Measurements from ENCODE around the gene CCN5.

CCN5 gene

DNA sequence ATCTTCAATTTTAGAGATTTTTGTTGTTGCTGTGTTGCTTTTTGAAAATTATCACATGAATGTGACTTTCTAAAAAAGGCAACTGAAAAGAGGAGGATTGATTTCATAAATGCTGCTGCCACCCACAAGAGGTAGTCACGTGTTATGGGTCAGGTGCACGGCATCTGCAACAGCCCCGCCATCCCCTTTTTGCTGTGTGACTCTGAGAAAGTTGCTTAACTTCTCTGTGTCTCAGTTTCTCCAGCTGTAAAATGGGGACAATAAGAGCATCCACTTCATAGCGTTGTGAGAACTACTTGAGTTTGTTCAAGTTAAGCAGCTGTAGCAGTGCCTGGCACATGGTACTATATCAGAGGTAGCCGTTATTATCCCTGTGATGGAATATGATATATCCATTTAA is 10.7 kb downstream of the CCN5 start:
- H3K9ac ChIP-seq (ENCODE audit: low read length), result no peak overlapping the region
- H3K4me3 ChIP-seq (ENCODE audit: insufficient read depth, low read length, poor library complexity, severe bottlenecking), result no peak overlapping the region
- no peaks in the 10 kb centered on the region for H3K9me3 ChIP-seq (ENCODE audit: insufficient read depth, low read length)
- no peaks in the 10 kb centered on the region for H3F3A ChIP-seq (ENCODE audit: insufficient read depth)
- no peaks in the 10 kb centered on the region for H3K9me2 ChIP-seq (replicated peaks; ENCODE audit: insufficient read depth, low read length)
- no peak overlapping the region for H2AFZ ChIP-seq (ENCODE audit: low read depth, low read length, severe bottlenecking)
- H3K79me2 ChIP-seq (ENCODE audit: insufficient read depth, low read length), result no peaks in the 10 kb centered on the region
- H3K27me3 ChIP-seq (ENCODE audit: low read length), result no peaks in the 10 kb centered on the region
- no peak overlapping the region for H3K4me2 ChIP-seq (ENCODE audit: low read depth, low read length, poor library complexity, severe bottlenecking)
- H4K20me1 ChIP-seq (ENCODE audit: low read depth, low read length), result no peaks in the 10 kb centered on the region
- H3K36me3 ChIP-seq (ENCODE audit: low read length), result no peaks in the 10 kb centered on the region
- H3K27ac ChIP-seq (ENCODE audit: low read depth, low read length), result no peak overlapping the region
- TF ChIP-seq, protein P1, sequence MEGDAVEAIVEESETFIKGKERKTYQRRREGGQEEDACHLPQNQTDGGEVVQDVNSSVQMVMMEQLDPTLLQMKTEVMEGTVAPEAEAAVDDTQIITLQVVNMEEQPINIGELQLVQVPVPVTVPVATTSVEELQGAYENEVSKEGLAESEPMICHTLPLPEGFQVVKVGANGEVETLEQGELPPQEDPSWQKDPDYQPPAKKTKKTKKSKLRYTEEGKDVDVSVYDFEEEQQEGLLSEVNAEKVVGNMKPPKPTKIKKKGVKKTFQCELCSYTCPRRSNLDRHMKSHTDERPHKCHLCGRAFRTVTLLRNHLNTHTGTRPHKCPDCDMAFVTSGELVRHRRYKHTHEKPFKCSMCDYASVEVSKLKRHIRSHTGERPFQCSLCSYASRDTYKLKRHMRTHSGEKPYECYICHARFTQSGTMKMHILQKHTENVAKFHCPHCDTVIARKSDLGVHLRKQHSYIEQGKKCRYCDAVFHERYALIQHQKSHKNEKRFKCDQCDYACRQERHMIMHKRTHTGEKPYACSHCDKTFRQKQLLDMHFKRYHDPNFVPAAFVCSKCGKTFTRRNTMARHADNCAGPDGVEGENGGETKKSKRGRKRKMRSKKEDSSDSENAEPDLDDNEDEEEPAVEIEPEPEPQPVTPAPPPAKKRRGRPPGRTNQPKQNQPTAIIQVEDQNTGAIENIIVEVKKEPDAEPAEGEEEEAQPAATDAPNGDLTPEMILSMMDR (IDR thresholded peaks at IDR 0.05; ENCODE audit: insufficient read depth, low read length, poor library complexity, severe bottlenecking), result no peak
- TF ChIP-seq EZH2phosphoT487 (conservative IDR thresholded peaks at IDR 0.05; ENCODE audit: low read length), result no peak

DNA sequence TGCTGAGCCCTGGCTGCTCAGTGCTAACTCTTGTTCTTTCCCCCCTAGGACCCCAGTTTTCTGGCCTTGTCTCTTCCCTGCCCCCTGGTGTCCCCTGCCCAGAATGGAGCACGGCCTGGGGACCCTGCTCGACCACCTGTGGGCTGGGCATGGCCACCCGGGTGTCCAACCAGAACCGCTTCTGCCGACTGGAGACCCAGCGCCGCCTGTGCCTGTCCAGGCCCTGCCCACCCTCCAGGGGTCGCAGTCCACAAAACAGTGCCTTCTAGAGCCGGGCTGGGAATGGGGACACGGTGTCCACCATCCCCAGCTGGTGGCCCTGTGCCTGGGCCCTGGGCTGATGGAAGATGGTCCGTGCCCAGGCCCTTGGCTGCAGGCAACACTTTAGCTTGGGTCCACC is 11.9 kb downstream of the CCN5 start:
- H3K79me2 ChIP-seq (ENCODE audit: insufficient read depth, low read length), result no peaks in the 10 kb centered on the region
- H3F3A ChIP-seq (ENCODE audit: insufficient read depth), result no peaks in the 10 kb centered on the region
- no peak overlapping the region for H3K4me2 ChIP-seq (ENCODE audit: low read depth, low read length, poor library complexity, severe bottlenecking)
- no peaks in the 10 kb centered on the region for H3K27me3 ChIP-seq (ENCODE audit: low read length)
- H3K9ac ChIP-seq (ENCODE audit: low read length), result no peak overlapping the region
- H3K27ac ChIP-seq (ENCODE audit: low read depth, low read length), result no peak overlapping the region
- no peaks in the 10 kb centered on the region for H3K9me2 ChIP-seq (replicated peaks; ENCODE audit: insufficient read depth, low read length)
- TF ChIP-seq, protein P1 (IDR thresholded peaks at IDR 0.05; ENCODE audit: insufficient read depth, low read length, poor library complexity, severe bottlenecking), result no peak
- no peak for TF ChIP-seq EZH2phosphoT487 (conservative IDR thresholded peaks at IDR 0.05; ENCODE audit: low read length)
- no peak overlapping the region for H2AFZ ChIP-seq (ENCODE audit: low read depth, low read length, severe bottlenecking)
- no peaks in the 10 kb centered on the region for H3K9me3 ChIP-seq (ENCODE audit: insufficient read depth, low read length)
- H4K20me1 ChIP-seq (ENCODE audit: low read depth, low read length), result no peaks in the 10 kb centered on the region
- no peaks in the 10 kb centered on the region for H3K36me3 ChIP-seq (ENCODE audit: low read length)
- H3K4me3 ChIP-seq (ENCODE audit: insufficient read depth, low read length, poor library complexity, severe bottlenecking), result no peak overlapping the region

DNA sequence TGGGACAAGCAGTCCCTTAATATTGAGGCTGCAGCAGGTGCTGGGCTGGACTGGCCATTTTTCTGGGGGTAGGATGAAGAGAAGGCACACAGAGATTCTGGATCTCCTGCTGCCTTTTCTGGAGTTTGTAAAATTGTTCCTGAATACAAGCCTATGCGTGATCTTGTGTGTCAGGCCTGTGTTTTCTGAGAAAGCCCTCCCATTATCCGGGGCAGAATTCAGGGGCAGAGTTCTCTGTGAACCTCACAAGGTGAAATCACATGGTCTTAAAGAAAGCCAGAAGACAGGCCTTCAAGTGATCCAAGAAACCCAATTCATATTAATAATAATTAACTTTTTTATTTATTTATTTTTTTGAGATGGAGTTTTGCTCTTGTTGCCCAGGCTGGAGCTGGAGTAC is 12.5 kb downstream of the CCN5 start:
- H3K4me2 ChIP-seq (ENCODE audit: low read depth, low read length, poor library complexity, severe bottlenecking), result no peak overlapping the region
- no peaks in the 10 kb centered on the region for H3K9me3 ChIP-seq (ENCODE audit: insufficient read depth, low read length)
- TF ChIP-seq EZH2phosphoT487 (conservative IDR thresholded peaks at IDR 0.05; ENCODE audit: low read length), result no peak
- TF ChIP-seq, protein P1 (IDR thresholded peaks at IDR 0.05; ENCODE audit: insufficient read depth, low read length, poor library complexity, severe bottlenecking), result no peak
- no peaks in the 10 kb centered on the region for H3F3A ChIP-seq (ENCODE audit: insufficient read depth)
- no peak overlapping the region for H3K27ac ChIP-seq (ENCODE audit: low read depth, low read length)
- H2AFZ ChIP-seq (ENCODE audit: low read depth, low read length, severe bottlenecking), result no peak overlapping the region
- H3K9ac ChIP-seq (ENCODE audit: low read length), result no peak overlapping the region
- H3K79me2 ChIP-seq (ENCODE audit: insufficient read depth, low read length), result no peaks in the 10 kb centered on the region
- no peaks in the 10 kb centered on the region for H4K20me1 ChIP-seq (ENCODE audit: low read depth, low read length)
- no peaks in the 10 kb centered on the region for H3K36me3 ChIP-seq (ENCODE audit: low read length)
- H3K27me3 ChIP-seq (ENCODE audit: low read length), result no peaks in the 10 kb centered on the region
- no peak overlapping the region for H3K4me3 ChIP-seq (ENCODE audit: insufficient read depth, low read length, poor library complexity, severe bottlenecking)
- H3K9me2 ChIP-seq (replicated peaks; ENCODE audit: insufficient read depth, low read length), result no peaks in the 10 kb centered on the region
